ENCODE data around the gene APBA2.

- TF ChIP-seq CTCF (IDR thresholded peaks at IDR 0.05; ENCODE audit: borderline replicate concordance, extremely low read depth, low read length, poor library complexity, severe bottlenecking), result no peak
- TF ChIP-seq EZH2 (IDR thresholded peaks at IDR 0.05; ENCODE audit: borderline replicate concordance, low read depth, low read length, severe bottlenecking), result no peak
Measured at GRCh38 chr15:29121369-29121656, 235.5 kb downstream of the APBA2 start.

Measured in DND-41 (cell line).